Measurements from ENCODE around the gene RPS25. TPM values are rescaled to one million over a fixed set of nuclear protein-coding genes. Genes with fewer than 3 reads are reported as not detected.
"Not testable (repeated sequence)": the region's sequence is repeated elsewhere in the genome, so short reads cannot be mapped to it uniquely, and the experiment has no call there.

The RPS25 gene
- total RNA-seq, 1 experiment from 2014 or later: 1,083 TPM

- in situ Hi-C loops (cut with HindIII; ENCODE audit: low pct_unique_long_range_greater_than_20kb, low sequenced_read_pairs) (no loop called here), intact Hi-C loops (cut with micrococcal nuclease; ENCODE audit: unreplicated experiment) (no loop called here)
- CTCF ChIA-PET: interaction anchor here (0.6 kb wide), 1 partner anchor 341 kb away, joined by 6 read pairs; no protein-coding TSS in a partner anchor
- TF ChIP-seq POLR2AphosphoS5 (IDR thresholded peaks at IDR 0.05; ENCODE audit: low read depth, low read length): no peak
- no peaks in the 10 kb centered on the region for H3K4me1 ChIP-seq (ENCODE audit: control insufficient read depth, insufficient read depth, low read length)
- no TSS peak for BruUV-seq (replicated peaks)
- no peaks in the 10 kb centered on the region for H3K27me3 ChIP-seq (ENCODE audit: control insufficient read depth, insufficient read depth, low read length)
- H3K27ac ChIP-seq (ENCODE audit: low read length): no peak overlapping the region
- DNase-seq (ENCODE audit: low read depth, low spot score) (no peak), ATAC-seq (peak; percentile 56)
- POLR2A ChIA-PET: no interaction called here
- no peaks in the 10 kb centered on the region for H3K9me3 ChIP-seq (ENCODE audit: control insufficient read depth, insufficient read depth, low read depth, low read length)
- no peak overlapping the region for H3K4me3 ChIP-seq (ENCODE audit: low read depth in 2 of 2, low read length in 2 of 2)
- H3K36me3 ChIP-seq (ENCODE audit: control insufficient read depth, insufficient read depth, low read length): no peaks in the 10 kb centered on the region
Measured at GRCh38 chr11:118984825-118985224, 33.3 kb downstream of the RPS25 start.

GRCh38 chr11:118984337-118984736, 33.8 kb downstream of the RPS25 start:
- ATAC-seq; H3K27me3 ChIP-seq (ENCODE audit: control insufficient read depth, insufficient read depth, low read length); BruUV-seq (replicated peaks); H3K36me3 ChIP-seq (ENCODE audit: control insufficient read depth, insufficient read depth, low read length); in situ Hi-C loops (cut with HindIII; ENCODE audit: low pct_unique_long_range_greater_than_20kb, low sequenced_read_pairs); intact Hi-C loops (cut with micrococcal nuclease; ENCODE audit: unreplicated experiment); DNase-seq (ENCODE audit: low read depth, low spot score); H3K4me3 ChIP-seq (ENCODE audit: low read depth in 2 of 2, low read length in 2 of 2); H3K9me3 ChIP-seq (ENCODE audit: control insufficient read depth, insufficient read depth, low read depth, low read length); H3K27ac ChIP-seq (ENCODE audit: low read length); CTCF ChIA-PET; H3K4me1 ChIP-seq (ENCODE audit: control insufficient read depth, insufficient read depth, low read length): not testable (repeated sequence)
- POLR2A ChIA-PET: interaction anchor here (0.7 kb wide), 1 partner anchor 14 kb away, joined by 3 read pairs; the partner anchor contains the start of gene CENATAC

GRCh38 chr11:118980191-118980881, 37.8 kb downstream of the RPS25 start:
- Histone ChIP-seq H3K4me1 (ENCODE audit: control insufficient read depth, insufficient read depth, low read length) (no peaks in the 10 kb centered on the region), H3K36me3 (ENCODE audit: control insufficient read depth, insufficient read depth, low read length) (no peaks in the 10 kb centered on the region), H3K9me3 (ENCODE audit: control insufficient read depth, insufficient read depth, low read depth, low read length) (no peaks in the 10 kb centered on the region), H3K4me3 (ENCODE audit: low read depth in 2 of 2, low read length in 2 of 2) (no peak overlapping the region), H3K27ac (ENCODE audit: low read length) (no peak overlapping the region), H3K27me3 (ENCODE audit: control insufficient read depth, insufficient read depth, low read length) (no peaks in the 10 kb centered on the region)
- ATAC-seq: peak; percentile 35; the same call in 1 of the 2 replicates
- DNase-seq (ENCODE audit: low read depth, low spot score): no peak
- no TSS peak for BruUV-seq (replicated peaks)
- ChIA-PET POLR2A (interaction anchor here (0.6 kb wide), 1 partner anchor 70 kb away, joined by 10 read pairs; no protein-coding TSS in a partner anchor), CTCF (no interaction called here)
- TF ChIP-seq CTCF (IDR thresholded peaks at IDR 0.05) (no peak), TCF7L2 (IDR thresholded peaks at IDR 0.05; ENCODE audit: low read depth, low read length) (no peak), SIN3A (IDR thresholded peaks at IDR 0.05; ENCODE audit: borderline replicate concordance, insufficient read depth, low read depth, low read length) (no peak), REST (IDR thresholded peaks at IDR 0.05; ENCODE audit: insufficient read depth in 1 of 2, low read depth in 2 of 2, low read length in 1 of 2) (no peak), POLR2AphosphoS5 (IDR thresholded peaks at IDR 0.05; ENCODE audit: low read depth, low read length) (no peak)
- intact Hi-C loops (cut with micrococcal nuclease; ENCODE audit: unreplicated experiment) (no loop called here), in situ Hi-C loops (cut with HindIII; ENCODE audit: low pct_unique_long_range_greater_than_20kb, low sequenced_read_pairs) (no loop called here)

Data from Panc1 (cell line).